IPS-18a (cell line): ENCODE results near the gene SGMS1.
A peak's percentile ranks its signal among the peaks of the same experiment; 100 is the strongest.
"Not testable (repeated sequence)": the region's sequence is repeated elsewhere in the genome, so short reads cannot be mapped to it uniquely, and the experiment has no call there.

Source experiments
- H3K27ac ChIP-seq: one replicate; pipeline ENCODE4 v1.5.1; 2013; ENCODE audit warnings: low read length
- H3K27me3 ChIP-seq: one replicate; pipeline ENCODE4 v1.6.1; 2013; ENCODE audit warnings: mild to moderate bottlenecking, low read length; ENCODE audit not compliant: control insufficient read depth, insufficient read depth
- H3K36me3 ChIP-seq: one replicate; pipeline ENCODE4 v1.6.1; 2013; ENCODE audit warnings: low read depth, low read length; ENCODE audit not compliant: control insufficient read depth
- H3K4me1 ChIP-seq: one replicate; pipeline ENCODE4 v1.6.1; 2013; ENCODE audit warnings: low read depth, low read length; ENCODE audit not compliant: control insufficient read depth
- H3K4me3 ChIP-seq: one replicate; pipeline ENCODE4 v1.5.1; 2013; ENCODE audit warnings: low read length
- H3K9ac ChIP-seq: one replicate; pipeline ENCODE4 v1.6.1; 2013; ENCODE audit warnings: mild to moderate bottlenecking, low read length, moderate library complexity
- H3K9me3 ChIP-seq: one replicate; pipeline ENCODE4 v1.6.1; 2013; ENCODE audit warnings: low read depth, low read length; ENCODE audit not compliant: control insufficient read depth

Gene SGMS1

DNA sequence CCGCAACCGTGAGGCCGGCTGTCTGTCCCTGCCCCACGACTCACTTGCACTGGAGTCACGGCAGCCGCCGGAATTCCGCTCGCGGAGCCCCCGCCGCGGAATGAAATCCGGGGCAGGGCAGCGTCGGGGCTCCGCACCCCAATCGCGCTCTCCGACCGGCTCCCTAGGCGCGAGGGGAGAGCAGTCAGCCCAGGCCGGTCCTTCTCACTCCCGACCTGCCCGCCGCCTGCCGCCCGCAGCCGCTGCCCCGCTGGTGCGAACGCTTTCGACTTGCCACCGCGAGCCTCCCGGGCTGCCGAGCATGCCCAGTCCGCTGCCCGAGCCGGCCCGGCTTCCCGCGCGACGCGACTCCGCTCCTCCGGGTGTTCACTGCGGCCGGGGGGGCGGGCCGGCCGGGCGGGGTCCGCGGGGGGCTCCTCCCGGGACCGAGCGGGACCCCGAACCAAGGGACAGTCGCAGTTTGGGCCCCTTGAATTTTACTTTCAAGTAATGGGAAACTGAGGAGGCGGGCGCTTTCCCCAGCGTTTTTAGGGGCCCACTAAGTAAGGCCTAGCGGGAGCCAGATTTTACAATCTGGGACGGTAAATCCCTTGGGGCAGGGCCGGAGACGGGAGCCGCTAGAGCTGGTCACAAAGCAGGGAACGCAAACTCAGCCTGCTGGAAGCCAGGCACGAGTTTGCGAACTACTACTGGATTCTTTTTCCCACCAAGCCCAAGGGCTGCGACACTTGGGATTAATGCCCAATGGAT, at the start of gene SGMS1:
Gene SGMS1 (minus strand): TSS at position 294 of the 750 bp plus-strand sequence. CDS start 279,842 bp downstream, outside the sequence.
- Histone ChIP-seq H3K4me1 (peaks cover 45% of the 10 kb centered on the region), H3K27me3 (peaks cover 5% of the 10 kb centered on the region), H3K9ac (peak within 1 kb of the TSS; percentile 90), H3K4me3 (peak within 1 kb of the TSS; percentile 90), H3K36me3 (no peaks in the 10 kb centered on the region), H3K27ac (peak within 1 kb of the TSS; percentile 98), H3K9me3 (no peaks in the 10 kb centered on the region)

DNA sequence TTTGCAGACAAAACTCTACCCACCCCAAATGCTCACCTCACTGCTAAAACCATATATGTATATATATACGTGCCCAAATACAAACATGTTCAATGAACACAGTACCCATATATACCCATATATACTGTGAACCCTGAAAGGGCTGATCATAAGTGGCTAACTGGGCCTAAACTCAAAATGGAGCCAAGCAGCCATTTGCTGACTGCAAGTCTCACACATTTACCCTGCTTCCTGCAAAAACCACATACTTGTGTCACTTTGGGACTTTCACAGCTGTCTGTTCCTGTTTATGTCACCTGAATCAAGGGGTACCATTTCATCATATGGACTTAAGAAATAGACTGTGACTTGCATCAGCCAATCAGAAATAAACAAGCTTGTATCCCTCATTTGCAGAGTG, 48.4 kb upstream of the SGMS1 start:
- not testable (repeated sequence) for H3K27me3 ChIP-seq, H3K9me3 ChIP-seq, H3K36me3 ChIP-seq, H3K4me1 ChIP-seq, H3K27ac ChIP-seq, H3K4me3 ChIP-seq, H3K9ac ChIP-seq

DNA sequence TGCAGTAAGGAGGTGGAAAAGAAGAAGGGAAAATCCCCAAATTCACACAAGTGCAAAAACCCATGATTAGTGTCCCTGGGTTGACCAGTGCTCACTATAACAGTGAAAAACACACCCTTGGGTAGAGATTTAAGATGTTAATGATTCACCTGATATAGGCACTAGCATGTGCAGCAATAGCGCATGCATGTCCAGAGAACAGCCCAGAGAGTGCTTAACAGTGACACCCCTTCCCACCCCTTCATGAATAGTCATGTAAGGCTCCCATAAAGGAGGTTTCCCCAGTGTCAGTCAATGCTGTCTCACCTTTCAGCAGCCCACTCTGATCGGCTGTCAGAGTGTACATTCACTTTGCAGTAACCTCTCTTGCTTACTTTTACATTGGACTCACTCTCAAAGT, 47.9 kb upstream of the SGMS1 start:
- H3K27ac ChIP-seq, H3K9me3 ChIP-seq, H3K9ac ChIP-seq, H3K27me3 ChIP-seq, H3K36me3 ChIP-seq, H3K4me1 ChIP-seq, H3K4me3 ChIP-seq: not testable (repeated sequence)

DNA sequence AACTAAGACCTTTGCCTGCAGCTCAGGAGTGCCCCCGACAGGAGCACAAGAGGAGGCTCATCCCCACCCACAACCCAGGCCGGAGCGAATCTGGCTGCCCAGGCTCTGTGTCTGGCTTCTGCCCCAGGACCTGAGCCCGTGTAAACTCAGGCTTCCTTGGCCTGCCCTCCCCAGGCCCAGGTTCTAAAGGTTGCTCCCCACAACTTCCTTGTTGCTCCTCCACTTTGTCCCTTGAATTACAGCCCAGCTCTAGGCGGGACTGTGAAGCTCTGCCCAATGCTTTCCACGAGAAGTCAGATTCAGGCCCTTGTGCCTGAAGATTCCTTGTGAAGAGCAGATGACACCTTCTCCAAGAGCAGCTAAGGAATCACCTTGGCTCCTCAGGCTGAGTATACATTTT, 46.2 kb upstream of the SGMS1 start:
- not testable (repeated sequence) for H3K9ac ChIP-seq, H3K9me3 ChIP-seq, H3K27ac ChIP-seq, H3K4me1 ChIP-seq, H3K36me3 ChIP-seq, H3K4me3 ChIP-seq, H3K27me3 ChIP-seq

DNA sequence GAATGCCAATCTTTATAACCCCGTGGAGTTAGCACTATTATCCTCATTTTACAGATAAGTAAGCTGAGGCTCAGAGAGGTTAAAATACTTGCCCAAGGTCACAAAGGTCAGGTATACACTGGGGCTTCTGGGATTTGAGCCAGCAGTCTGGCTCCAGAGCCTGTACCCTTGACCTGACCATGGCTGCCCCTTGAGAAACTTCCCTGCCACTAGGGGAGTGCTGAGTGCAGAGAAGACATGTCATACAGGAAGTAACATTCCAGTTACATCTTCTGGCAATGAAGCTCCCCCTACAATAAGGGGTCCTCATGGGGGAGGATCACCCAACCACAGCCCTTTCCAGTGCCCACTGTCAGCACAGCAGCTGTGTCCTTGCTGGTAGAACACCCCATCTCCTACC, 43.6 kb upstream of the SGMS1 start:
- H3K9ac ChIP-seq, H3K27me3 ChIP-seq, H3K9me3 ChIP-seq, H3K27ac ChIP-seq, H3K4me3 ChIP-seq, H3K36me3 ChIP-seq, H3K4me1 ChIP-seq: not testable (repeated sequence)

DNA sequence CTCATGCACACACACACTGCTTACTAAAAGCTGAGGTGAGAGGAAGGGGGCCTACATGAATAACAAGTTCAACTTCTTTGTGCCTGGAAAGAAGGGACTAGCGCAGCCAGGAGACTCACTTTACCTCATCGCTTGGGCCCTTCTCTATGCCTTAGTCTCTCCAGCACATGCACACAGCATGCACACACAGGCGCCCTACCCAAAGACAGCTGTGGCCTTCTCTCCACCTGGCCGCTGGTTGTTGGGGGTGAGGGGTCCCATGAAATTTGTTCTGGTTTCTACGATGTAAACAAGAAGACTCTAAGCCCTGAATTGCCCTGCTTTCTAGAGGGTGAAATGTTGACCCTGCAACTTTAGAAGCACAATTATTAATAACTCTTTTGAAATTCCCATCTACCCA, 38.7 kb upstream of the SGMS1 start:
- not testable (repeated sequence) for H3K27me3 ChIP-seq, H3K9me3 ChIP-seq, H3K36me3 ChIP-seq, H3K9ac ChIP-seq, H3K4me1 ChIP-seq, H3K4me3 ChIP-seq, H3K27ac ChIP-seq

DNA sequence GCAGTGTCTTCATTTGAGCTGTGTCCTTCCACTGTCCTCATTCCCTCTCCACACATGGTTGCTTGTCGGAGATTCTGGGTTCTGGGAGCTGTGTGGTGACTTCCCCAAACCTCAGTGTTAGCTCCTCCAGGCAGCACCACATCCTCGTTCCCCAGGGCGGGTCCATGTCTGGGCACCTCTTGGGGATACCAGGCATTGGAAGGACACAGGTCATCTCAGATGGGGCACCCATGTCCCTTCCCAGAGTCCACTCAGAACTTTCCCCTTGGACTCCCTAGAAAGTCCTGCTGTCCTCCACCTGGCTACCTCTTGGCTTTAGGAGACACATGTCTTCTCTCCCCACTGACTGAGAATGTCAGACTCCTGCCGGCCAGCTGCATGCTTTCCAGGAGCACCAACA, 37.8 kb upstream of the SGMS1 start:
- not testable (repeated sequence) for H3K4me3 ChIP-seq, H3K9me3 ChIP-seq, H3K27ac ChIP-seq, H3K4me1 ChIP-seq, H3K36me3 ChIP-seq, H3K27me3 ChIP-seq, H3K9ac ChIP-seq

DNA sequence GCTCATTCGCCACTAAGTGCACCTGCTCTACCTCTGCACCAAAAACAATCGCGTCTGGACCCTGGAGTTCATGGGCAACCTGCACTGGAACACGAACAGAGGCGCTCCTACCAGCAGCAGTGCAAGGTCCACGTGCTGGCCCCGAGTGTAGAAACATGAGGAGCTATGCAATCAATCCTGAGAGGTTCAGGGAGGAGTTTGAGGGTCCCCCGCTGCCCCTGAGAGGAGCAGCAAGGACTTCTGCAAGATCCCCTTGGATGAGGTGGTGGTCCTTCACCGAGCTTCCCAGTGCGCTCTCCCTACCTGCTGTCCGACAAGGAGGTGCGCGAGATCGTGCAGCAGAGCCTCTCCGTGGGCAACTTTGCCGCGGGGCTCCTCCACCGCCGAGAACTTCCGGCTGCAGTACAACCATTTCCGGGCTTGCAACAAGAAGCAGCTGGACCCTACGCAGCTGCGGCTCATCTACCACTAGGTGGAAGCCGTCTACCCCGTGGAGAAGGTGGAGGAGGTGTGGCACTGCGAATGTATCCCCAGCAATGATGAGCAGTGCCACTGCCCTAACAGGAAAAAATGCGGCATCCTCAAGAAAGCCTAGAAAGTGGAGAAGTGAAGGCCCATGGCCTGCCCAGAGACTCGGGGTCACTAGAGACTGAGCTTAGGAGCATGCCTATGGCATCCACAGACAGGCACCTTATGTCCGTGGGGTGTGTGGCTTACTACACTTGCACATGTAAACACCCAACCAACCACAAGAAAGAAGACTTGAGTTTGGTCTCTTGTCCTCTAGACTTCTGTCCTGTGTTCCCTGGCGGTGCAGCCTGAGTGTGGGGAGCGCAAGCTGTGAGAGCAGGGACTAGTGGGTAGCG, 36.3 kb upstream of the SGMS1 start:
- H3K27ac ChIP-seq, H3K4me3 ChIP-seq, H3K36me3 ChIP-seq, H3K9me3 ChIP-seq, H3K9ac ChIP-seq, H3K27me3 ChIP-seq, H3K4me1 ChIP-seq: not testable (repeated sequence)

DNA sequence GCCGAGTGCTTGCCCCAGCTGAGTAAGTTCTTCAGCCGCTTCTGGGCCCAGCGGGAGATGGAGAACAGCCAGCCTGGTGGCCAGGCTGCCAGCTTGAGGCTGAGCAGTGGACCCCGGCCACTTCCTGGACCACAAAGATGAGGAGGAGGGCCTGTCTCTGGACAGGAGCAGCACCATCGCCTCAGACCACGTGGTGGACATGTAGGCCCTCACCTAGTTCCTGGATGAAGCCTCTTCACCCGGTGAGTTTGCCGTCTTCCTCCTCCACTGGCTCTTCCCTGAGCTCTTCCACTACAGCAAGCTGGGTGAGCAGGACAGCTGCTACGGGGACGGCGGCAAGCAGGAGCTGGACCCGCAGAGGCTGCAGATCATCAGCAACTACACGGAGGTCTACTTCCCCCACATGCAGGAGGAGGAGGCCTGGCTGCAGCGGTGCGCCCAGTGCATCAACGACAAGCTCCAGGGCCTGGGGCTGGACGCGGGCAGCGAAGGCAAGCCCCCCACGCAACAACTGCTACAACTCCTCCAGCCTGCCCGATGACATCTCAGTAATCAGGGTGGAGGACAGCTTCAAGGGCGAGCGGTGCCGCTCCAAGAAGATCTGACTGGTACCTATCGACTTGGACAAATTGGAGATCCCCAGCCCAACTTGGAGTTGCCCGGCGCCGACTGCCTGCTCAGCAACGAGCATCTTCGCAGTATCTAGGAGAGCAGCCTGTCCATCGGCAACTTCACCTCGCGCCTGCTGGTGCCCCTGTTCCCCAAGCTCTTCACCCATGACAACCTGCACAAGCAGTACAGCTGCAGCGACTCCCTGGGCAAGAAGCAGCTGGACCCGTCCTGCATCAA, 35.5 kb upstream of the SGMS1 start:
- not testable (repeated sequence) for H3K27ac ChIP-seq, H3K9ac ChIP-seq, H3K36me3 ChIP-seq, H3K4me3 ChIP-seq, H3K9me3 ChIP-seq, H3K27me3 ChIP-seq, H3K4me1 ChIP-seq

DNA sequence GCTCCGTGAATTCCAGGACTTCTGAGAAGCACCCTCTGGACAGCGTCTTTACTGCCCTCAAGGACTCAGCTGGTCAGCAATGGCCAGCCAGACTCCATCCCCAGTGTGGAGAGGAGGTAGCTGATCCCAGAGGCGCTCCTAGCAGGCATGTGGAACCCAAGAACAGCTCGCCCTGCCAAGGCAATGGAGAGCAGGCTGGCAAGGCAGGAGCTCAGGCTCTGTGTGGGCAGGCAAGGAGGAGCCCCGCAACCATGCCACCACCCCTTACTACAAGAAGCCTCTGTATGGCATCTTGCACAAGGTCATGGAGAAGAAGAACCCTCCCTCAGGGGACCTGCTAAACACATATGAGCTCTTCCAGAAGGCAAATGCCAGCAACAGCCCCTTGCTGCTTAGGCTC, 34.4 kb upstream of the SGMS1 start:
- Histone ChIP-seq H3K4me1 (no peaks in the 10 kb centered on the region), H3K36me3 (no peaks in the 10 kb centered on the region), H3K4me3 (no peak overlapping the region)

DNA sequence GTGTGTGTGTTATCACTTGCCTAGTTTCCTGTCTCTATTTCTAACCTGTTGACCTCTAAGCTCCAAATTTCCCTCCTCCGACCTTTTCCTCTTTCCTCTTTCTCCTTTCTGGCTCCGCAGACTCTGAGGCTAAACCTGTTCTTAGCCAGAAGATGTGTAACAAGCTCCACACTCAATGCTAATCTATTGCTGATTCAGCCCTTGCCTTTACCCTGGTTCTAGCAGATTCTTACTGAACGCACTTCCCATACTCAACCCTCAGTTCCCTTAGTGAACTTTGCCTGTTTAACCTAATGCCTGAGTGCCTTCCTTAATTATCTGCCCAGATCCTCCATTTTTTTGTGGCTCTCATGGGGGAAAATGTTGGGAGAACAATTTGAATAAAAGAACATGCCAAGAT, 30.0 kb upstream of the SGMS1 start:
- Histone ChIP-seq H3K4me3 (no peak overlapping the region), H3K27ac (no peak overlapping the region), H3K27me3 (no peaks in the 10 kb centered on the region), H3K9me3 (no peaks in the 10 kb centered on the region), H3K9ac (no peak overlapping the region), H3K4me1 (no peaks in the 10 kb centered on the region), H3K36me3 (no peaks in the 10 kb centered on the region)

More for the DNA sequence above, 34.4 kb upstream of the SGMS1 start:
- Histone ChIP-seq H3K27ac (no peak overlapping the region), H3K27me3 (no peaks in the 10 kb centered on the region), H3K9ac (no peak overlapping the region), H3K9me3 (no peaks in the 10 kb centered on the region)
